Measurements from ENCODE around the gene TBC1D16. TPM values are rescaled to one million over a fixed set of nuclear protein-coding genes. Genes with fewer than 3 reads are reported as not detected.

The TBC1D16 gene
- total RNA-seq, 1 donor from 2014 or later: 21.7 TPM

DNA sequence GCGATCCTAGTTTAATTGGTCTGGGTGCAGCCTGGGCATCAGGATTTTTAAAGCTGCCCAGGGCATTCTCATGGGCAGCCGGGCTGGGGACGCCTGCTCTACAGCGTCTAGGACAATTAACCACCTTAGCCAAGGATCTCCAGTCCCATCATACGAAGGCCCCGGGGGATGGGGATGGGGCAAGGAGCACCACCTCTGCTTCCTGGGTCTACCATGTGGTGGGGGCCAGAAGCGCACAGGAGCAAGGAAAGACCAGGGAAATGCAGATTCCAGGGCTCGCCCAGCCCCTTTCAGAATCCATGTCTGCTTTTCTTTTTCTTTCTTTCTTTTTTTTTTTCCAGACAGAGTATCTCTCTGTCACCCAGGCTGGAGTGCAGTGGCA, 29.3 kb downstream of the TBC1D16 start:
- intact Hi-C loops (cut with DNase I): no loop called here
- DNase-seq (no peak), ATAC-seq (no peak)
- TF ChIP-seq, protein P1, sequence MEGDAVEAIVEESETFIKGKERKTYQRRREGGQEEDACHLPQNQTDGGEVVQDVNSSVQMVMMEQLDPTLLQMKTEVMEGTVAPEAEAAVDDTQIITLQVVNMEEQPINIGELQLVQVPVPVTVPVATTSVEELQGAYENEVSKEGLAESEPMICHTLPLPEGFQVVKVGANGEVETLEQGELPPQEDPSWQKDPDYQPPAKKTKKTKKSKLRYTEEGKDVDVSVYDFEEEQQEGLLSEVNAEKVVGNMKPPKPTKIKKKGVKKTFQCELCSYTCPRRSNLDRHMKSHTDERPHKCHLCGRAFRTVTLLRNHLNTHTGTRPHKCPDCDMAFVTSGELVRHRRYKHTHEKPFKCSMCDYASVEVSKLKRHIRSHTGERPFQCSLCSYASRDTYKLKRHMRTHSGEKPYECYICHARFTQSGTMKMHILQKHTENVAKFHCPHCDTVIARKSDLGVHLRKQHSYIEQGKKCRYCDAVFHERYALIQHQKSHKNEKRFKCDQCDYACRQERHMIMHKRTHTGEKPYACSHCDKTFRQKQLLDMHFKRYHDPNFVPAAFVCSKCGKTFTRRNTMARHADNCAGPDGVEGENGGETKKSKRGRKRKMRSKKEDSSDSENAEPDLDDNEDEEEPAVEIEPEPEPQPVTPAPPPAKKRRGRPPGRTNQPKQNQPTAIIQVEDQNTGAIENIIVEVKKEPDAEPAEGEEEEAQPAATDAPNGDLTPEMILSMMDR (IDR thresholded peaks at IDR 0.05): no peak
- H3K9me3 ChIP-seq: no peaks in the 10 kb centered on the region
- no peaks in the 10 kb centered on the region for H3K36me3 ChIP-seq
- H3K4me1 ChIP-seq: peaks cover 6% of the 10 kb centered on the region
- H3K27me3 ChIP-seq: no peaks in the 10 kb centered on the region
- H3K27ac ChIP-seq: no peak overlapping the region
- H3K4me3 ChIP-seq: no peak overlapping the region

DNA sequence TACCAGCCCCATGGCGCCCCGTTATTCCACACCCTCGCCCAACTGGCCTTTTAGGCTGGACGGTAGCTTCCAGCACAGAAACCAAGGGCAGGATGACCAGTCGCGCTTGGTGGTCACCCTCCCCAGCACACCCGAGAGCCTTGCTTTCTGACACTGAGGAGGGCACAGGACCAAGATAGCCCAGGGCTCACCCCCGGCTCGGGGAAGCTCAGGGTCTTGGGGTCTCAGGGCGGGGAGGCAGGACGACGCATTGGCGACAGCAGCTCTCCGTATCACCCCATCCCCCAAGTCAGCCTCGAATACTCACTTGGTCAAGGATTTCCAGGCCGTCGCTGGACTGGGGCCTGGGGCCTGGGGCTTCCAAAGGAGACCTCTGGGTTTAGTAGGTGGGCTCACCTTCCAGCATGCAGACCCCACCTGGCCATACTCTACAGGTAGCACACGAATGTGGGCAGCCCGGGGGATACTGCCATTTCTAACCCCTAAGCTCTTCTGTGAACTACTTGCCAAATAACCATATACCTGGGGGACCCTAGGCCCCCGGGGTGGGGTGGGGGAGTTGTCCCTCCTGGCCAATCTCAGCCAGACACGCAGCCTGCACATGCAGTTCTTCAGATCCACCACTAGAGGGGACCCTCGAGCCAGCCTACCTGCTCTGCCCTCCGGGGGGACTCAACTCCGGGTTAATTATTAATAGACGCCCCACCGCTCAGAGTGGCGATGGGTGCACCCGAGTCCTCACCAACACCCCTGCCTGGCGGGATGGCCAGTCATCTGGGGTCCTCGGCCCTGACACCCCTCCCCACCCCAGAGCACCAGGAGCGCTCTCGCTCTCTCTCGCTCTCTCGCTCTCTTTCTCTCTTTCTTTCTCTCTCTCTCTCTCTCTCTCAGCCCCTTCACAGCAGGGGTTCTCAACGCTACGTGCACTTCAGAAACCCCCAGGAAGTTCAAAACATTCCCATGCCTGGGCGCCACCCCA, 30.0 kb downstream of the TBC1D16 start:
- TF ChIP-seq, protein P1 (IDR thresholded peaks at IDR 0.05): peak; percentile 100
- H3K9me3 ChIP-seq: no peaks in the 10 kb centered on the region
- H3K27ac ChIP-seq: no peak overlapping the region
- no peaks in the 10 kb centered on the region for H3K27me3 ChIP-seq
- peaks cover 6% of the 10 kb centered on the region for H3K4me1 ChIP-seq
- intact Hi-C loops (cut with DNase I): no loop called here
- no peaks in the 10 kb centered on the region for H3K36me3 ChIP-seq
- ATAC-seq: peak; percentile 68
- peak overlapping the region; percentile 28 for H3K4me3 ChIP-seq
- DNase-seq: no peak

GRCh38 chr17:80003969-80004368, 31.7 kb downstream of the TBC1D16 start:
- DNase-seq: no peak
- TF ChIP-seq, protein P1 (IDR thresholded peaks at IDR 0.05): no peak

GRCh38 chr17:80002690-80003490, 32.8 kb downstream of the TBC1D16 start:
- H3K27ac ChIP-seq: no peak overlapping the region
- TF ChIP-seq, protein P1 (IDR thresholded peaks at IDR 0.05): no peak
- peaks cover 4% of the 10 kb centered on the region for H3K4me1 ChIP-seq
- H3K27me3 ChIP-seq: no peaks in the 10 kb centered on the region
- ATAC-seq: no peak
- intact Hi-C loops (cut with DNase I): no loop called here
- no peaks in the 10 kb centered on the region for H3K36me3 ChIP-seq
- no peaks in the 10 kb centered on the region for H3K9me3 ChIP-seq
- no peak overlapping the region for H3K4me3 ChIP-seq
- no peak for DNase-seq

More at GRCh38 chr17:80003969-80004368, 31.7 kb downstream of the TBC1D16 start:
- Histone ChIP-seq H3K27me3 (no peaks in the 10 kb centered on the region), H3K4me1 (peaks cover 5% of the 10 kb centered on the region), H3K36me3 (no peaks in the 10 kb centered on the region), H3K27ac (no peak overlapping the region), H3K4me3 (no peak overlapping the region), H3K9me3 (no peaks in the 10 kb centered on the region)
- no peak for ATAC-seq
- intact Hi-C loops (cut with DNase I): no loop called here

DNA sequence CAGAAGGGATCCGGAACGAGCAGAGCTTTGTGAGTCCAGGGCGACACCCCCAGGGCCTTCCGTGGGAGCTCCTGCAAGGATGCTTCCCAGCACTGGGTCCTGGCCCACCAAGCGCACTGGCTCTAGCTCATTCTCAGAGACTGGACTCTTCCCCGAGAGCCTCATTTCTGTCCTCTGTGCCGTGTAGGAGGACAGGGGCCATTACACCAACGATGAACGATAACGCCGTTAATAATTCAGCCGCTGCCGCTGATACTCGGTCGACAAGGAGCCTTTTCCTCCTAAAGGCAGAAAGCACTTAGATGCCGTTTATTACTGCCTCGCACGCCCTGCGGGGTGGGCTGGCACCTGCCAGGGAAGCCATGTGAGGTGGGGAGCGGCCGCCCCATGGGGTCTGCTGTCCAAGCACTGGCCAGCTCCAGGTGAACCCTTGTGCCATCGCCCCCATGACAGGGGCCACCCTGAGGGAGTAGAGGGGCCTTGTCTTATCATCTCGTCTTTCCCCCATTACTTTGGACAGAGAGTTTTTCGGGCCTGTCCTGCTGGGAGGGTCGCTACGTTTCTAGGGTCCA, 33.5 kb downstream of the TBC1D16 start:
- no peaks in the 10 kb centered on the region for H3K36me3 ChIP-seq
- peaks cover 8% of the 10 kb centered on the region for H3K4me1 ChIP-seq
- no peak for ATAC-seq
- DNase-seq: no peak
- no peak overlapping the region for H3K27ac ChIP-seq
- H3K4me3 ChIP-seq: no peak overlapping the region
- no peaks in the 10 kb centered on the region for H3K9me3 ChIP-seq
- H3K27me3 ChIP-seq: no peaks in the 10 kb centered on the region
- TF ChIP-seq, protein P1 (IDR thresholded peaks at IDR 0.05): no peak
- intact Hi-C loops (cut with DNase I): no loop called here
